HEK293 (cell line): ENCODE results near the gene TMEM178A.

Experiments
- HOXA7 ChIP-seq: sonication (generic); formaldehyde crosslinking; IDR thresholded peaks from 2 replicates; pipeline ENCODE4 v1.8.1; 2022; ENCODE audit warnings: missing genetic modification reagents, borderline replicate concordance
- IKZF3 ChIP-seq: fragments of 450-650 bp; IDR thresholded peaks from 2 replicates; pipeline ENCODE4 v1.5.0; 2018; ENCODE audit warnings: missing biosample characterization, mild to moderate bottlenecking, missing genetic modification characterization, moderate library complexity
- ZBTB48 ChIP-seq: fragments of 450-650 bp; formaldehyde crosslinking; IDR thresholded peaks from 2 replicates; pipeline ENCODE4 v1.5.1; 2016; ENCODE audit warnings: missing biosample characterization, missing genetic modification characterization
- ZBTB7A ChIP-seq: fragments of 450-650 bp; formaldehyde crosslinking; IDR thresholded peaks from 2 replicates; pipeline ENCODE4 v1.5.1; 2016; ENCODE audit warnings: low read depth, missing biosample characterization, missing genetic modification characterization
- ZNF114 ChIP-seq: fragments of 450-650 bp; formaldehyde crosslinking; IDR thresholded peaks from 2 replicates; pipeline ENCODE4 v1.5.0; 2017; ENCODE audit warnings: missing biosample characterization, missing genetic modification characterization
- ZNF23 ChIP-seq: fragments of 450-650 bp; formaldehyde crosslinking; IDR thresholded peaks from 2 replicates; pipeline ENCODE4 v1.5.1; 2016; ENCODE audit warnings: missing biosample characterization, missing genetic modification characterization, borderline replicate concordance
- ZNF785 ChIP-seq: fragments of 450-650 bp; formaldehyde crosslinking; IDR thresholded peaks from 2 replicates; pipeline ENCODE4 v1.5.1; 2016; ENCODE audit warnings: missing biosample characterization, missing genetic modification characterization
- ZNF792 ChIP-seq: fragments of 450-650 bp; formaldehyde crosslinking; IDR thresholded peaks from 2 replicates; pipeline ENCODE4 v1.5.1; 2016; ENCODE audit warnings: missing biosample characterization, missing genetic modification characterization
- ZNF830 ChIP-seq: fragments of 450-650 bp; IDR thresholded peaks from 2 replicates; pipeline ENCODE4 v1.5.0; 2018; ENCODE audit warnings: missing biosample characterization, missing genetic modification characterization, low read depth, mild to moderate bottlenecking, moderate library complexity
- TF ChIP-seq, protein P1 (sequence below): fragments of 450-650 bp; formaldehyde crosslinking; IDR thresholded peaks from 2 replicates; pipeline ENCODE4 v1.5.1; 2016; ENCODE audit warnings: missing biosample characterization, missing genetic modification characterization
- TF ChIP-seq, protein P2 (sequence below): fragments of 450-650 bp; formaldehyde crosslinking; IDR thresholded peaks from 2 replicates; pipeline ENCODE4 v1.5.1; 2016; ENCODE audit warnings: missing biosample characterization, missing genetic modification characterization

DNA sequence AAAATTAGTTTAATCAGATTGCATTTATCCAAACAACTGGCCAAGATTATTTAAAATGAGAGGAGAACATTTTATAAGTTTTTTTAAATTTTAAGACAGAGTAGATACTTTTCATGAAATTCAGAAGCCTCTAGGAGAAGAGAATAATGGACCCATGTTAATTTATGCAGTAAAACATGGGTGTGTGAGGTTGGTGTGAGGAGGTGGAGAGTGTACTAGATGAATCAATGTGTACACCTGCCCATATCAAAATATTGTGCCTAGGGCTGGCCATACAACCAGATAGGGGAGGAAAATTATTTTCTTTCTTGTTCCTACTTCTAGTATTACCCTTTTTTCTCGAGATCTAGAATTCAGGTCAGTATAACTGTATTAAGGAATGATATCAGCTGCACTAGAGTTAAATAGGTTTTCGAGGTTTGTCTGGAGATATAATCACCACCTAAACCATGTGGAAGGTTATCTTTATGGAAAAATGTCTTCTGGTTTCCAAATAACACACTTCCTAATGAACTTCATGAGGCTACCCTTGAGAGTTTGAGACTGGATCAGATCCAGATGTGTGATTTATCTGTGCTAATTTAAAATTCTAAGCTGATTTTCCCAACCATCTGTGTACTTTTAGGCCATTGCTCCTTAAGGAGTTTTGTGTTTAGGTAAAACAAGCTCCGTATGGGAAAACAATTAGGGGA lies 37.6 kb downstream of the TMEM178A start:
- TF ChIP-seq, protein P1, sequence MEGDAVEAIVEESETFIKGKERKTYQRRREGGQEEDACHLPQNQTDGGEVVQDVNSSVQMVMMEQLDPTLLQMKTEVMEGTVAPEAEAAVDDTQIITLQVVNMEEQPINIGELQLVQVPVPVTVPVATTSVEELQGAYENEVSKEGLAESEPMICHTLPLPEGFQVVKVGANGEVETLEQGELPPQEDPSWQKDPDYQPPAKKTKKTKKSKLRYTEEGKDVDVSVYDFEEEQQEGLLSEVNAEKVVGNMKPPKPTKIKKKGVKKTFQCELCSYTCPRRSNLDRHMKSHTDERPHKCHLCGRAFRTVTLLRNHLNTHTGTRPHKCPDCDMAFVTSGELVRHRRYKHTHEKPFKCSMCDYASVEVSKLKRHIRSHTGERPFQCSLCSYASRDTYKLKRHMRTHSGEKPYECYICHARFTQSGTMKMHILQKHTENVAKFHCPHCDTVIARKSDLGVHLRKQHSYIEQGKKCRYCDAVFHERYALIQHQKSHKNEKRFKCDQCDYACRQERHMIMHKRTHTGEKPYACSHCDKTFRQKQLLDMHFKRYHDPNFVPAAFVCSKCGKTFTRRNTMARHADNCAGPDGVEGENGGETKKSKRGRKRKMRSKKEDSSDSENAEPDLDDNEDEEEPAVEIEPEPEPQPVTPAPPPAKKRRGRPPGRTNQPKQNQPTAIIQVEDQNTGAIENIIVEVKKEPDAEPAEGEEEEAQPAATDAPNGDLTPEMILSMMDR (tag by site-specific recombination): no peak
- no peak for TF ChIP-seq ZNF830 (tag by site-specific recombination)
- TF ChIP-seq, protein P2, sequence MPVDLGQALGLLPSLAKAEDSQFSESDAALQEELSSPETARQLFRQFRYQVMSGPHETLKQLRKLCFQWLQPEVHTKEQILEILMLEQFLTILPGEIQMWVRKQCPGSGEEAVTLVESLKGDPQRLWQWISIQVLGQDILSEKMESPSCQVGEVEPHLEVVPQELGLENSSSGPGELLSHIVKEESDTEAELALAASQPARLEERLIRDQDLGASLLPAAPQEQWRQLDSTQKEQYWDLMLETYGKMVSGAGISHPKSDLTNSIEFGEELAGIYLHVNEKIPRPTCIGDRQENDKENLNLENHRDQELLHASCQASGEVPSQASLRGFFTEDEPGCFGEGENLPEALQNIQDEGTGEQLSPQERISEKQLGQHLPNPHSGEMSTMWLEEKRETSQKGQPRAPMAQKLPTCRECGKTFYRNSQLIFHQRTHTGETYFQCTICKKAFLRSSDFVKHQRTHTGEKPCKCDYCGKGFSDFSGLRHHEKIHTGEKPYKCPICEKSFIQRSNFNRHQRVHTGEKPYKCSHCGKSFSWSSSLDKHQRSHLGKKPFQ: no peak
- no peak for TF ChIP-seq ZNF792 (tag by site-specific recombination)
- no peak for TF ChIP-seq ZBTB48 (tag by site-specific recombination)
- TF ChIP-seq ZNF23 (tag by site-specific recombination): no peak
- TF ChIP-seq ZNF114 (tag by site-specific recombination): no peak
- no peak for TF ChIP-seq HOXA7 (CRISPR knock-in tag)
- no peak for TF ChIP-seq IKZF3 (tag by site-specific recombination)
- no peak for TF ChIP-seq ZNF785 (tag by site-specific recombination)
- TF ChIP-seq ZBTB7A (tag by site-specific recombination): no peak
